GM12873 (cell line): ENCODE measurements around the gene HTR3C.

ENCODE experiments used
- CTCF ChIP-seq: IDR thresholded peaks from 2 replicates; pipeline ENCODE4 v1.5.1; 2012; ENCODE audit warnings: low read depth, mild to moderate bottlenecking, moderate library complexity, low read length, control low read depth; ENCODE audit not compliant: insufficient read depth; ENCODE audit errors: missing control alignments

The HTR3C gene

GRCh38 chr3:184082034-184082433, 29.2 kb downstream of the HTR3C start:
- no peak for TF ChIP-seq CTCF

GRCh38 chr3:184082465-184082864, 29.6 kb downstream of the HTR3C start:
- TF ChIP-seq CTCF = no peak

GRCh38 chr3:184085389-184085852, 32.6 kb downstream of the HTR3C start:
- no peak for TF ChIP-seq CTCF

GRCh38 chr3:184092199-184092598, 39.4 kb downstream of the HTR3C start:
- TF ChIP-seq CTCF = no peak

GRCh38 chr3:184096811-184097383, 44.0 kb downstream of the HTR3C start, which contains the start of gene HTR3E:
TSS of gene HTR3E (plus strand) at chr3:184097064. CDS start at chr3:184097530, 466 bp downstream.
- TF ChIP-seq CTCF = no peak

GRCh38 chr3:184097556-184097955, 44.7 kb downstream of the HTR3C start:
- TF ChIP-seq CTCF = no peak

GRCh38 chr3:184099806-184100686, 47.2 kb downstream of the HTR3C start:
- TF ChIP-seq CTCF = no peak
